ENCODE measurements around the gene SLC25A13. TPM values are rescaled to one million over a fixed set of nuclear protein-coding genes. Genes with fewer than 3 reads are reported as not detected.

Gene SLC25A13
- total and polyA plus RNA-seq, 9 of the 15 experiments (the other 6 are each of a cell fraction or from before 2014, with no cell fraction given): 21.4 to 80.2 (median 58.7) TPM

- no peak overlapping the region for H2AFZ ChIP-seq (ENCODE audit: low read depth, low read length)
- peaks cover 71% of the 10 kb centered on the region for H3K79me2 ChIP-seq (ENCODE audit: control insufficient read depth, insufficient read depth, low read length)
- ChIA-PET CTCF (ENCODE audit: low intra/inter-chr PET ratio) (interaction anchor here (0.6 kb wide), 1 partner anchor 116 kb away, joined by 3 read pairs; no protein-coding TSS in a partner anchor), POLR2A (interaction anchor here (0.6 kb wide), 1 partner anchor 168 kb away, joined by 3 read pairs; no protein-coding TSS in a partner anchor)
- no peak for ATAC-seq
- FAIRE-seq: no peak
- no peak overlapping the region for H3K4me3 ChIP-seq
- no peak for DNase-seq (ENCODE audit: extremely low read depth in 1 of 4, low spot score in 3 of 4)
- H3K9me1 ChIP-seq (ENCODE audit: control insufficient read depth, insufficient read depth, low read length): no peaks in the 10 kb centered on the region
- no TSS peak for BruUV-seq (replicated peaks)
- in situ Hi-C loops (cut with MboI) (no loop called here), intact Hi-C loops (cut with micrococcal nuclease) (no loop called here)
- no peak overlapping the region for H3K4me2 ChIP-seq (ENCODE audit: insufficient read depth, low read length)
- no peaks in the 10 kb centered on the region for H3K27me3 ChIP-seq (ENCODE audit: control insufficient read depth in 2 of 2, insufficient read depth in 2 of 2, low read length in 2 of 2)
- peaks cover 8% of the 10 kb centered on the region; the same call in 2 of the 3 replicates for H3K36me3 ChIP-seq (ENCODE audit: control insufficient read depth, insufficient read depth, low read length)
- H3K9me3 ChIP-seq (replicated peaks; ENCODE audit: control insufficient read depth, insufficient read depth, low read depth, low read length): no peaks in the 10 kb centered on the region
- H3K4me1 ChIP-seq (replicated peaks in 1 of 2; ENCODE audit: control insufficient read depth in 2 of 2, insufficient read depth in 2 of 2, low read length in 2 of 2): peaks cover 10 to 17% of the 10 kb centered on the region in 2 experiments; a peak in 4 of 5 replicates
- no peak overlapping the region for H3K27ac ChIP-seq (ENCODE audit: extremely low read depth, low read depth, low read length)
- TF ChIP-seq MTA2 (IDR thresholded peaks at IDR 0.05; ENCODE audit: low read depth): no peak
- TF ChIP-seq, protein P1, sequence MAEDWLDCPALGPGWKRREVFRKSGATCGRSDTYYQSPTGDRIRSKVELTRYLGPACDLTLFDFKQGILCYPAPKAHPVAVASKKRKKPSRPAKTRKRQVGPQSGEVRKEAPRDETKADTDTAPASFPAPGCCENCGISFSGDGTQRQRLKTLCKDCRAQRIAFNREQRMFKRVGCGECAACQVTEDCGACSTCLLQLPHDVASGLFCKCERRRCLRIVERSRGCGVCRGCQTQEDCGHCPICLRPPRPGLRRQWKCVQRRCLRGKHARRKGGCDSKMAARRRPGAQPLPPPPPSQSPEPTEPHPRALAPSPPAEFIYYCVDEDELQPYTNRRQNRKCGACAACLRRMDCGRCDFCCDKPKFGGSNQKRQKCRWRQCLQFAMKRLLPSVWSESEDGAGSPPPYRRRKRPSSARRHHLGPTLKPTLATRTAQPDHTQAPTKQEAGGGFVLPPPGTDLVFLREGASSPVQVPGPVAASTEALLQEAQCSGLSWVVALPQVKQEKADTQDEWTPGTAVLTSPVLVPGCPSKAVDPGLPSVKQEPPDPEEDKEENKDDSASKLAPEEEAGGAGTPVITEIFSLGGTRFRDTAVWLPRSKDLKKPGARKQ (CRISPR knock-in tag; IDR thresholded peaks at IDR 0.05): no peak
- TF ChIP-seq NFE2L1 (tag; IDR thresholded peaks at IDR 0.05; ENCODE audit: borderline replicate concordance, low read depth): no peak
- no peak for TF ChIP-seq E2F3 (CRISPR knock-in tag; IDR thresholded peaks at IDR 0.05)
- TF ChIP-seq, protein P2, sequence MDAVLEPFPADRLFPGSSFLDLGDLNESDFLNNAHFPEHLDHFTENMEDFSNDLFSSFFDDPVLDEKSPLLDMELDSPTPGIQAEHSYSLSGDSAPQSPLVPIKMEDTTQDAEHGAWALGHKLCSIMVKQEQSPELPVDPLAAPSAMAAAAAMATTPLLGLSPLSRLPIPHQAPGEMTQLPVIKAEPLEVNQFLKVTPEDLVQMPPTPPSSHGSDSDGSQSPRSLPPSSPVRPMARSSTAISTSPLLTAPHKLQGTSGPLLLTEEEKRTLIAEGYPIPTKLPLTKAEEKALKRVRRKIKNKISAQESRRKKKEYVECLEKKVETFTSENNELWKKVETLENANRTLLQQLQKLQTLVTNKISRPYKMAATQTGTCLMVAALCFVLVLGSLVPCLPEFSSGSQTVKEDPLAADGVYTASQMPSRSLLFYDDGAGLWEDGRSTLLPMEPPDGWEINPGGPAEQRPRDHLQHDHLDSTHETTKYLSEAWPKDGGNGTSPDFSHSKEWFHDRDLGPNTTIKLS (IDR thresholded peaks at IDR 0.05; ENCODE audit: borderline replicate concordance, low read depth): no peak
- no peak overlapping the region for H3K9ac ChIP-seq (ENCODE audit: insufficient read depth in 1 of 2, low read depth in 2 of 2, low read length in 2 of 2)
- H4K20me1 ChIP-seq (replicated peaks; ENCODE audit: control insufficient read depth, insufficient read depth, low read length): peaks cover 4% of the 10 kb centered on the region; the same call in 1 of the 2 replicates
These were observed 2.5 kb downstream of the SLC25A13 start for GRCh38 chr7:96319439-96319838.

Data from K562 (cell line).